Fibroblast of the aortic adventitia (primary cell): ENCODE data around the gene SARNP. TPM values are rescaled to one million over a fixed set of nuclear protein-coding genes. Genes with fewer than 3 reads are reported as not detected.

Source experiments
- DNase-seq: peaks from one replicate; pipeline ENCODE4 v3.0.0-alpha.2; 2010; ENCODE audit warnings: low read depth
- H3K4me3 ChIP-seq: 2 replicates; pipeline ENCODE4 v1.5.1; 2011; ENCODE audit warnings: low read depth, mild to moderate bottlenecking, control low read depth, low read length, moderate library complexity
- total RNA-seq: library from RNA; depleted of rRNA; stranded (reverse); fragments of >200 nt; gene quantifications from 2 replicates; pipeline ENCODE4 v1.2.3, GENCODE V29; 2012; ENCODE audit warnings: low replicate concordance
- TF ChIP-seq, protein P1 (sequence below): IDR thresholded peaks from 2 replicates; pipeline ENCODE4 v1.5.1; 2011; ENCODE audit warnings: mild to moderate bottlenecking, low read length, control low read depth, inconsistent platforms; ENCODE audit not compliant: insufficient read depth

The SARNP gene
- total RNA-seq, 1 donor, result 84.6 TPM

DNA sequence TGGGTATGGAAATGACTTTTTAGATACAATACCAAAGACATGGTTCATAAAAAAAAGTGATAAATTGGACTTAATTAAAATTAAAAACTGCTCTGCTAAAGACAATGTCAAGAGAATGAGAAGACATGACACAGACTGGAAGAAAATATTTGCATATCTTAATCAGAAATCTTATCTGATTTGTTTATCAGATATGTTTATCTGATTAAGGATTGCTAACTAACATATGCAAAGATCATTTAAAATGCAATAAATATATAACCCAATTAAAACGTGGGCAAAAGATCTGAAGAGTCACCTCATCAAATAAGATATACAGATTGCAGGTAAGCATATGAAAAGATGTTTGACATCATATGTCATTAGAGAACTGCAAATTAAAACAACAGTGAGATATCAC lies 35.2 kb upstream of the SARNP start:
- TF ChIP-seq, protein P1, sequence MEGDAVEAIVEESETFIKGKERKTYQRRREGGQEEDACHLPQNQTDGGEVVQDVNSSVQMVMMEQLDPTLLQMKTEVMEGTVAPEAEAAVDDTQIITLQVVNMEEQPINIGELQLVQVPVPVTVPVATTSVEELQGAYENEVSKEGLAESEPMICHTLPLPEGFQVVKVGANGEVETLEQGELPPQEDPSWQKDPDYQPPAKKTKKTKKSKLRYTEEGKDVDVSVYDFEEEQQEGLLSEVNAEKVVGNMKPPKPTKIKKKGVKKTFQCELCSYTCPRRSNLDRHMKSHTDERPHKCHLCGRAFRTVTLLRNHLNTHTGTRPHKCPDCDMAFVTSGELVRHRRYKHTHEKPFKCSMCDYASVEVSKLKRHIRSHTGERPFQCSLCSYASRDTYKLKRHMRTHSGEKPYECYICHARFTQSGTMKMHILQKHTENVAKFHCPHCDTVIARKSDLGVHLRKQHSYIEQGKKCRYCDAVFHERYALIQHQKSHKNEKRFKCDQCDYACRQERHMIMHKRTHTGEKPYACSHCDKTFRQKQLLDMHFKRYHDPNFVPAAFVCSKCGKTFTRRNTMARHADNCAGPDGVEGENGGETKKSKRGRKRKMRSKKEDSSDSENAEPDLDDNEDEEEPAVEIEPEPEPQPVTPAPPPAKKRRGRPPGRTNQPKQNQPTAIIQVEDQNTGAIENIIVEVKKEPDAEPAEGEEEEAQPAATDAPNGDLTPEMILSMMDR, result no peak

GRCh38 chr12:55850893-55851292 lies 33.4 kb upstream of the SARNP start:
- TF ChIP-seq, protein P1, result no peak
- no peak overlapping the region for H3K4me3 ChIP-seq
- peak; percentile 62 for DNase-seq

More for the DNA sequence above, 35.2 kb upstream of the SARNP start:
- no peak for DNase-seq
- no peak overlapping the region for H3K4me3 ChIP-seq

DNA sequence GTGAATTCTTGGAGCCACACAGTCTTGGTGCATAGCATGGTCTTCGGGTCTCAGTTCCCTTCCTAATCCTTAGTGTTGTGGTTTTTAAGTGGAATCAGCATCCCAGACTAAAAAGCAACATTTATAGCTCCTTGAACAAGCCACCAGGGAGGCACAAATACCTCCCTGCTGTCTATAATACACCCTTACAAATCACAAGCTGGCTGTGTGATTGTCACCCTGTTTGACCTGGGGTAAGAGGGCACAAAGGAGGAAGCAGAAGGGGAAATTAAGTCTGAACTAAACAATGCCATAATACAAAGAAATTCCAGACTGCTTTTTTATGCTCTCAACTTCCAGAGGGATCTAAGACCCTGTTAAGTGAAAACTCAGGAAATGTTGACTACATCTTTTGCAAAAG lies 32.9 kb upstream of the SARNP start:
- H3K4me3 ChIP-seq, result no peak overlapping the region
- TF ChIP-seq, protein P1, result no peak
- DNase-seq, result no peak

DNA sequence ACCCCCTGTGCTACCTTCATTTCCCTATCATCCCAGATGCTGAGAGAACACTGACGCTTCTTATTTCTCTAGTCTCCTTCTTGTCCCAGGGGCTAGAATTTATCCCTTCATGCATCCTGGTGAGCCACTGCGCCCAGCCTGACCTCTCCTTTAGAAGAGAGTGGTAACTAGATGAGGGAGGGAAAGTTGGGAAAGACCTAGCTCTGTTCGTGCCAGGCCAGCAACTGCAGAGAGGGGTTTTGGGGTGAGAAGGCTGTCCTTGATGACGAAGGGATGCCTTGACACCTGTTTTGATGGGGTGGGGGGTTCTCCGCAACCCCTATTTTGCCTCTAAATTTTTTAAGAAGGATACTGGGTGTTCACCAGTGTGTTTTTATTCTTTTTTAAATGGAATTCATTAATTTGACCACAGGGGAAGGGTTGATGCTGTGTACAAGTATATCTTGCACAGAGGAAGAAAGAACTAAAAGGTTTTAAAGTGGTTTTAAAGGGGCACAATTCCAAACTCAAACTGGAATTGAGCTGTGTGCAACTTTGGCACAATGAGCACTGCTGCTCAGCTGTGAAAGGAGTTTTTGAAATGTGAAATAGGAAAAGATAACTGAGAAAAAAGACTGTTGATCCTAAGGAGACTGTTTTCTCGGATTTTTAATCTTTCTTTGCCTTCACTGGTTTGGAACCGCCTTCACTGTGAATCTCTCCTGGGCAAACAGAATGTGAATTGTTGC lies 32.3 kb upstream of the SARNP start:
- H3K4me3 ChIP-seq, result no peak overlapping the region
- TF ChIP-seq, protein P1, result no peak
- peak; percentile 43 for DNase-seq

GRCh38 chr12:55847603-55848291 lies 30.2 kb upstream of the SARNP start:
- H3K4me3 ChIP-seq, result peak overlapping the region; percentile 38
- DNase-seq, result peak; percentile 99
- TF ChIP-seq, protein P1, result no peak

GRCh38 chr12:55847033-55847432 lies 29.5 kb upstream of the SARNP start:
- TF ChIP-seq, protein P1, result no peak
- DNase-seq, result peak; percentile 67
- no peak overlapping the region for H3K4me3 ChIP-seq
